T47D (cell line): ENCODE data around the gene TMEM51.

Experiments
- DNase-seq, 2 experiments: peaks; one replicate each; pipeline versions ENCODE4 v3.0.0 to v3.0.0-alpha.2; 2011 to 2012; ENCODE audit warnings: low read depth in 1 of 2, low spot score in 1 of 2
- JUND ChIP-seq: IDR thresholded peaks from 2 replicates; pipeline ENCODE4 v1.6.1; 2012; ENCODE audit warnings: low read depth
- in situ Hi-C: cut with HindIII; loops from 2 replicates; pipeline ENCODE4 v1.10.0; 2016; ENCODE audit warnings: low sequenced_read_pairs, low pct_unique_long_range_greater_than_20kb

The TMEM51 gene

DNA sequence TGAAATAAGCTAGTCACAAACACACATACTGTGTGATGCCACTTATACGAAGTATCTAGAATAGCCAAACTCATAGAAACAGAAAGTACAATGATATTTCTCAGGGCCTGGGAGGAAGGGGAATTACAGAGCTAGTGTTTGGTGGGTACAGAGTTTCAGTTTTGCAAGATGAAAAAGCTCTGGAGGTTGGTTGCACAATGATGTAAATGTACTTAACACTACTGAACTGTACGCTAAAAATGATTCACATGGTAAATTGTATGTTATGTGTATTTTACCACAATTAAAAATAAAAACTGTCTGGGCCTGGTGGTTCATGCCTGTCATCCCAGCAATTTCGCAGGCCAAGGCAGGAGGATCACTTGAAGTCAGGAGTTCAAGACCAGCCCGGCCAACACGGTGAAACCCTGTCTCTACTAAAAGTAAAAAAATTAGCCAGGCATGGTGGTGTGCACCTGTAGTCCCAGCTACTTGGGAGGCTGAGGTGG is 78.2 kb downstream of the TMEM51 start:
- in situ Hi-C loops = no loop called here
- TF ChIP-seq JUND = no peak
- DNase-seq = no peak

DNA sequence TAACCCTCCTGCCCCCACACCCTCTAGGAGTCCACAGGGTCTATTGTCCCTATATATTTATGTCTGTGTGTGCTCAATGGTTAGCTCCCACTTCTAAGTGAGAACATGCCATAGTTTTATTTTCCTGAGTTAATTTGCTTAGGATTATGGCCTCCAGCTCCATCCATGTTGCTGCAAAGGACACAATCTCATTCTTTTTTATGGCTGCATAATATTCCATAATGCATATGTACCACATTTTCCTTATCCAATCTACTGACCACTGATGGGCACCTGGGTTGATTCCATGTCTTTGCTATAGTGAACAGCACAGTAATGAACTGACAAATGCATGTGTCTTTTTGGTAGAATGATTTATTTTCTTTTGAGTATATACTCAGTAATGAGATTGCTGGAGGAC is 80.1 kb downstream of the TMEM51 start:
- no peak for TF ChIP-seq JUND
- in situ Hi-C loops = no loop called here
- no peak for DNase-seq

DNA sequence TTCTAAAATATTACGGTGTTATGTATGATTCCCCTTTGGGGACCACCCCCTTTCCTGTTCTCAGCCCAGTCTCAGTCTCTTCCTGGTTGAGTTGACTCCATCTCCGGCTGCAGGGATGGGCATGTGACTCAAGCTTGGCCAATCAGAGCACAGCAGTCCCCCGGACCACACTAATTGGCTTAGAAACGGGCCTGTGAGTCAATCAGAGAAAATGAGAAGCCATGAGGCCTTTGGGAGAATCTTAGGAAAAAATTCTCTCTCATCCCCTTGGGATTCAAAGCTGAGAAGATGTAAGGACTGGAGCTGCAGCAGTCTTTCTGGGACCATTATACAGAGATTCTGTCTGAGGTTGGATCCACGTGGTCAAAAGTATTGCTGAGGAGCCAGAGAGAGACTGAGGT is 82.8 kb downstream of the TMEM51 start:
- in situ Hi-C loops = no loop called here
- TF ChIP-seq JUND = no peak
- DNase-seq = no peak

DNA sequence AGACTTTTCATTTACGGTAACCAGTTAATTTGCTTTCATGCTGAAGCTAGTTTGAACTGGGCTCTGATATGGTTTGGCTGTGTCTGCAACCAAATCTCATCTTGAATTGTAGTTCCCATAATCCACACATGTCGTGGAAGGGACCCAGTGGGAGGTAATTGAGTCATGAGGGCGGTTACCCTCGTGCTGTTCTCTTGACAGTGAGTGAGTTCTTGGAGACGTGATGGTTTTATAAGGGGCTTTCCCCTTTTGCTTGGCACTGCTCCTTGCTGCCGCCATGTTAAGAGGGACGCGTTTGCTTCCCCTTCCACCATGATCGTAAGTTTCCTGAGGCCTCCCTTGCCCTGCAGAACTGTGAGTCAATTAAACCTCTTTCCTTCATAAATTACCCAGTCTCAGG is 83.2 kb downstream of the TMEM51 start:
- DNase-seq = no peak
- TF ChIP-seq JUND = no peak
- in situ Hi-C loops = no loop called here

DNA sequence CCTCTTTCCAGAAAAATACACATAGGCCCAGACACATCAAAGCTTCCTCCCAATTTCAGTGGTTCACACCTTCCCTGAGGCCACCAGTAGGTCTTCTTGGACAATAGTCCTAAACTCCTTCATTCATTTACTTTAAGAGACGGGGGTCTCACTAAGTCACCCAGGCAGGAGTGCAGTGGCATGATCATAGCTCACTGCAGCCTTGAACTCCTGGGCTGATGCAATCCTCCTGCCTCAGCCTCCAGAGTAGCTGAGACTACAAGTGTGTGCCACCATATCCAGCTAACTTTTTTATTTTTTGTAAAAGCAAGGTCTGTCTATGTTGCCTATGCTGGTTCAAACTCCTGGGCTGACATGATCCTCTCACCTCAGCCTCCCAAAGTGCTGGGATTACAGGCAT is 85.2 kb downstream of the TMEM51 start:
- in situ Hi-C loops = no loop called here
- TF ChIP-seq JUND = no peak
- no peak for DNase-seq

DNA sequence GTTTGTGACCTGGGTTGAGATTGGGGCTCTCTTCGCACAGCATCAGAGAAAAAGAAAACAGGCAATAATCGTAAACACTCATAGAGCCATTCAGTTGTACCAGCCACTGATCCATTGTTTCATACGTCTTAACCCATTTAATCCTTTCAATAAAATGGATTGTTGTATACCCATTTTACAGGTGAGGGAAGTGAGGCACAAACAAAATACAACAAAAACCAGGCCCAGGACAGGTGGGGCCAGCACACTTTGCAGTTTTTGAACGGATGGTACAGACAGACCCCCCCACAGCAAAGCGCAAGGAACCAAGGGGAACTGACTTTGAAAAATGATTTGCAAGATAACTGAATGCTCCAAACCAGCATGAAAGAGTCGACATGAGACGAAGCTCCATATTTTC is 89.2 kb downstream of the TMEM51 start:
- no peak for DNase-seq
- in situ Hi-C loops = no loop called here
- TF ChIP-seq JUND = no peak

DNA sequence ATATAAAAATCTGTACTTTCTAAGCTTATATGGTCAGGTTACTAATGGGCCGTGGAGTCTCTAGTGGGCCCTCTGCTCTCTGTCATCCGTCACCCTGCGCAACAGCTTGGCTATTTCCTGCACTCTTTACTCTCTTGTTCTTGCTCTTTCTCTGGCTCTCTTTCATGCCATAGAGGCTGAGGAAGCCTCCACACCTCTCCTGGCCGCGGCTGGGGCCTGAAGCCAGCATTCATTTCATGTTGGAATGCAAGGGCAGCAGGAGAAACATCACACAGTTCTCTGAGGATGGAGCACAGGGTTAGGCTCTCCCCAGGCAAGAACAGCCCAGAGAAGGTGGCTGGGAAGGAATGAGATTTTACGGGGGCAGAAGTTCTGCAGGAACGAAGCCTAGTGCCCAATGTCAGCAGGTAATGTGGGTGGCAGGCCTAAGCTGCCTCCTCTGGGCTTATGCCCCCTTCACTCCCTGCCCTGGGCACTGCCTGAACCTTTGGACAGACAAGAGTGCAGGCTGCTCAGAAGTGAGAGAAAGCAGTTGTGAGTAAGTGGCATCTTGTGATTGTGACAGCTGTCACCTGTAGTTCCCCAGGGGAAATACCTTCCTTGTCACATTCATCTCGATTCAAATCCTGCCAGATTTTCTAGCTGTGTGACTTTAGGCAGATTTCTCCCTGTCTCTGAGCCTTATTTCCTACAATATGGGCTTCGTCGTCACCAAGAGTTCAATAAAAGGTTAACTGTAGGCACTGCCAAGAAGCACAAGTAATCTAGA is 89.9 kb downstream of the TMEM51 start:
- no peak for DNase-seq
- TF ChIP-seq JUND = no peak
- in situ Hi-C loops = no loop called here

DNA sequence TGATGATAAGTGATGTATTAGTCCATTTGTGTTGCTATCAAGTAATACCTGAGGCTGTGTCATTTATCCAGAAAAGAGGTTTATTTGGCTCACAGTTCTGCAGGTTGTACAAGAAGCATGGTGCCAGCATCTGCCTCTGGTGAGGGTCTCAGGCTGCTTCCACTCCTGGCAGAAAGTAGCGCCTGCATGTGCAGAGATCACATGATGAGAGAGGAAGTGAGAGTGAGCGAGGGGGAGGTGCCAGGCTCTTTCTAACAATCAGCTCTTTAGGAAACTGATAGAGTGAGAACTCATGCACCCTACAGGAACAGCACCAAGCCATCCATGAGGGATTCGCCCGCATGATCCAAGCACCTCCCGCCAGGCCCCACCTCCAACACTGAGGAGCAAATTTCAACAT is 91.3 kb downstream of the TMEM51 start:
- TF ChIP-seq JUND = no peak
- DNase-seq = no peak
- in situ Hi-C loops = no loop called here

DNA sequence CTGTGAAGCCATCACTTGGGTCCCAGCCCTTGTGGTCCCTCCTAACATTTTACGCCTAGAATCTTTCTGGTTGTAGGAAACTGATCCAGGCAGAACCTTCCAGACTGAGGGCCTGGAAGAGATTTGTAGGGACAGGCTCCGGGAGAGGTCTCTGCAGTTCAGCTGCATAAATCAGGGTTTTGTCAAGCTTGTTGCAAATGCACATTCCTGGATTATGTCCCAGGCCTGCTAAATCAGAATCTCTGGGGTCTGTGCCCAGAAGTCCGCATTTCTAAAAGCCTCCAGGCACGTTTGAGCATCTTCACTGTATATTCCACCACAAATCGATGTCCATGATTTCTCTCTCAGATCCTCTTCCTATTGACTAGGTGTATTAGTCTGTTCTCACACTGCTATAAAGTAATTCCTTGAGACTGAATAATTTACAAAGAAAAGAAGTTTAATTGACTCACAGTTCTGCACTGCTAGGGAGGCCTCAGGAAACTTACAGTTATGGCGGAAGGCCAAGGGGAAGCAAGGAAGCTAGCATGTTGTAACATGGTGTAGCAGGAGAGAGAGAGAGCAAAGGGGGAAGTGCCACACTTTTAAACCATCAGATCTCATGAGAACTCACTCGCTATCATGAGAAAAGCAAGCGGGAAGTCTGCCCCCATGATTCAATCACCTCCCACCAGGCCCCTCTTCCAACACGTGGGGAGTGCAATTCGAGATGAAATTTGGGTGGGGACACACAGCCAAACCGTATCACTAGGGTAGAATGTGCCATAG is 92.2 kb downstream of the TMEM51 start:
- DNase-seq = no peak
- in situ Hi-C loops = no loop called here
- TF ChIP-seq JUND = no peak

DNA sequence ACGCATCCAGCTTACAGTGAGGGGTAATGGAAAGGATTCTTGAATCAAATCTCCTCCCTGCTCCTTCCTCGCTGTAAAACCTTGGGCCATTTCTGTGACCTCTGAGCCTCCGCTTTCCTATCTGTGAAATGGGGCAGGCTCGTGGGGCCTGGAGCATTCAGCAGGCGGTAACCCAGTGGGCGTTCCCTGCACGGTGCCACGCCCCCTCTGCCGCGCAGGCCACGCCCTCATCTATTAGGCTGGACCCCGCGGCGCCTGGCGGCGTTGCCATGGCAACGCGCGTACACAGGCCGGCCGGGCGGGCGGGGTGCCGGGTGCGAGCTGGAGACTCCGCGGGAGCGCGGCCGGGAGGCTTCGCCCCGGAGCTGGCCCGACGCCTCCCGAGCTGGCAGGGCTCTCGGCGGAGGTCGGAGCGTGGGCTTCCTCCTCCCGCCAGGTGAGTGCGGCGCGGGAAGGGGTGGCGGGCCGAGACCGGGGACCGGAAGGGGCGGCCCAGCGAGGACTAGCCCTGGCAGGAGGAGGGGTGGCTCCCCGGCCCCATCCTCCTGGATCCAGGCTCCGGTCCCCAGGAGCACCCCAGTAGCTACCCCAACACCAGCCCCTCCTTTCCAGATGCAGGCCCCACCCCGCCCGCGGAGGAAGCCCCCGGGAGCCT is 93.5 kb downstream of the TMEM51 start, which contains the start of gene FHAD1:
Gene FHAD1, plus strand, starts transcription at position 264 of the 655 bp plus-strand sequence. CDS start 4,562 bp downstream, outside the sequence.
- TF ChIP-seq JUND = no peak
- in situ Hi-C loops = no loop called here
- peak; percentile 8 to 58 for DNase-seq

DNA sequence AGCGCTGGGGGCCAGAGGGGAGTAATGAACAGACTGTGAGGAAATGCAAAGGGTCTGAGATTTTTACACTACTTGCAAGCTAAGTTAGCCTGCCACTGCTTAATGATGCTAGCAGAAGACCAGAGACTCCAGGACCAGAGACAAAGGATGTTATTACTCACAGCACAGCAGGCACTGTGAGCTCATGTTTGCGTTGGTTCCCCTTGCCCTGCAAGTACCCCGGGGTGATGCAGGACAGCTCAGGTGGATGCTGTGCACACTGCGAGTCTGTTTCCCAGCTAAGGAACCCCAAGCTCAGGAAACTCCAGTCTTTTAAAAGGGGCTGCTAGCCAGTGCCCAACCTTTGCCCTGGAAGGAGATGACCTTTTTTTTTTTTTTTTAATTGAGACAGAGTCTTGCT is 94.7 kb downstream of the TMEM51 start:
- DNase-seq = no peak
- in situ Hi-C loops = no loop called here

DNA sequence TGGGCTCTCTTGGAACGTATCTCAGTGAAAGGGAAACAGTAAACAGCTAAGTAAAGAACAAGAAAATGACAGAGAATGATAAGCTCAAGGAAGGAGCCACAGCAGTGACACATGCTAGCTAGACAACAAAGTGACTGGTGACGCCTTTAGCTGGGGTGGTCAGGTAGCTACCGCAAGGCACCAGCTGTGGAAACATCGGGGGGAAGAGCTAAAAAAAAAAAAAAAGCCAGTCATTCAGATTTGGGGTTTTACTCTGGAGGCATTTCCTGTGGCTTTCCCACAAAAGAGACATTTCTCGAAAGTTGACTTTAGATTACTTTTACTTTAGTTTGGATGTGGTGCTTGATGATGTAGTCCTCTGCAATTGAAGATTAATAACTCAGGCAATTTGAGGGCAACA is 95.5 kb downstream of the TMEM51 start:
- no peak for TF ChIP-seq JUND
- no peak for DNase-seq
- in situ Hi-C loops = no loop called here

More for the DNA sequence above, 94.7 kb downstream of the TMEM51 start:
- no peak for TF ChIP-seq JUND
